HUES48 (cell line): Measurements from ENCODE around the gene CACTIN.
A peak's percentile ranks its signal among the peaks of the same experiment; 100 is the strongest.
"Not testable (repeated sequence)": the region's sequence is repeated elsewhere in the genome, so short reads cannot be mapped to it uniquely, and the experiment has no call there.

Experiments used
- H3K27ac ChIP-seq: one replicate; pipeline ENCODE4 v1.7.0; 2013; ENCODE audit warnings: low read depth, low read length, inconsistent platforms
- H3K27me3 ChIP-seq: 2 replicates; pipeline ENCODE4 v1.6.1; 2013; ENCODE audit warnings: mild to moderate bottlenecking, low read length; ENCODE audit not compliant: control insufficient read depth, insufficient read depth
- H3K36me3 ChIP-seq: 2 replicates; pipeline ENCODE4 v1.6.1; 2013; ENCODE audit warnings: low read length; ENCODE audit not compliant: control insufficient read depth, insufficient read depth
- H3K4me1 ChIP-seq: 2 replicates; pipeline ENCODE4 v1.6.1; 2013; ENCODE audit warnings: mild to moderate bottlenecking, low read length; ENCODE audit not compliant: control insufficient read depth, insufficient read depth
- H3K4me3 ChIP-seq: 2 replicates; pipeline ENCODE4 v1.5.1; 2013; ENCODE audit warnings: mild to moderate bottlenecking, low read depth, low read length
- H3K9ac ChIP-seq: 2 replicates; pipeline ENCODE4 v1.6.1; 2013; ENCODE audit warnings: mild to moderate bottlenecking, low read depth, low read length, moderate library complexity
- H3K9me3 ChIP-seq: 2 replicates; pipeline ENCODE4 v1.6.1; 2013; ENCODE audit warnings: low read length; ENCODE audit not compliant: control insufficient read depth, insufficient read depth

The CACTIN gene

DNA sequence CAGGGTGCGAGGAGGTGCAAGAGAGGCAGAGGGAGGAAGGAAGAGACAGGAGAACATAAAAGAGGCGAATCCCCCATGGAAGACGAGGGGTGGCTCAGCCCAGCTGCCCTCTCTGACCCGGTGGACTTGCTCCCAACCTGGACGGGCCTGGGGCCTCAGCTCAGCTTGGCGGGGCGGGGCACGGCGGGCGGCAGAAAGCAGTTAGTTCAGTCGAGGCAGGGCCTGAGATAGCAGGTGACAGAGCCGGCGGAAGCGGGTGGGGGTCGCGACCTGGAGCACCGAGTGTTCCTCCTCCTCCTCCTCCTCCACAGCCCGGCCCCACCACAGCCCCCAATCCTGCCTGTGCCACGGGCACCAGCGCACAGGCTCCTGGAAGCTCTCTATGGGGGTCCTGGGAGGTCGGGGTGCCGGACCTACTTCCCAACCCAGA is 7.0 kb upstream of the CACTIN start:
- Histone ChIP-seq H3K4me3 (no peak overlapping the region), H3K4me1 (no peaks in the 10 kb centered on the region), H3K9ac (no peak overlapping the region), H3K27ac (no peak overlapping the region), H3K9me3 (no peaks in the 10 kb centered on the region), H3K36me3 (peaks cover 28% of the 10 kb centered on the region), H3K27me3 (no peaks in the 10 kb centered on the region)

GRCh38 chr19:3632739-3633558 is 6.4 kb upstream of the CACTIN start:
- no peaks in the 10 kb centered on the region for H3K4me1 ChIP-seq
- H3K27me3 ChIP-seq: no peaks in the 10 kb centered on the region
- H3K36me3 ChIP-seq: peaks cover 23% of the 10 kb centered on the region

DNA sequence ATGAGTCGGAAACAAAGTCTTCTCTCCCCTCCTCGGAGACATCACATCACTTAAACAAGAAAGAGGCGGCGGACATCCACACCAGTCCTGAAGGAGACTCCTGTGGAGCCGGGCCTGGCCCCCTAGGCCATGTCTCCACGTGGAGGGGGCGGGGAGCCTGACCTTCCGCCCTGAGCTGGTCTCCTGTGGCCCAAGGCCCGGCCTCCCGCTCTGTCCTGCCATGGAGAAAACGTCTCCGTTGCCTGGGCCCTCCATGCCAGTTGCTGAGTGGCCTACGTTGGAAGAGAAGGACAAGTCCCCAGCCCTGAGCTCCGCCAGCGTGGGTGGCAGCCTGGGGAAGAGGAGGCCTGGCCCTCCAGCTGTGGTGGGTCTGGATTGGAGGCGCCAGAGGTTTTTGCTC is 5.5 kb upstream of the CACTIN start:
- Histone ChIP-seq H3K4me3 (no peak overlapping the region), H3K4me1 (no peaks in the 10 kb centered on the region), H3K9ac (no peak overlapping the region), H3K27ac (no peak overlapping the region), H3K9me3 (no peaks in the 10 kb centered on the region), H3K27me3 (no peaks in the 10 kb centered on the region), H3K36me3 (peaks cover 20% of the 10 kb centered on the region)

More at GRCh38 chr19:3632739-3633558, 6.4 kb upstream of the CACTIN start:
- Histone ChIP-seq H3K9ac (no peak overlapping the region), H3K4me3 (no peak overlapping the region), H3K27ac (no peak overlapping the region), H3K9me3 (no peaks in the 10 kb centered on the region)

- no peak overlapping the region for H3K27ac ChIP-seq
- H3K9ac ChIP-seq: no peak overlapping the region
- H3K4me1 ChIP-seq: no peaks in the 10 kb centered on the region
These were observed 4.7 kb upstream of the CACTIN start for GRCh38 chr19:3631053-3631861.

GRCh38 chr19:3628766-3629165 is 2.2 kb upstream of the CACTIN start:
- peaks cover 16% of the 10 kb centered on the region for H3K36me3 ChIP-seq
- H3K4me1 ChIP-seq, H3K9me3 ChIP-seq, H3K27me3 ChIP-seq, H3K9ac ChIP-seq, H3K27ac ChIP-seq, H3K4me3 ChIP-seq: not testable (repeated sequence)

More at GRCh38 chr19:3631053-3631861, 4.7 kb upstream of the CACTIN start:
- H3K9me3 ChIP-seq: no peaks in the 10 kb centered on the region
- peaks cover 16% of the 10 kb centered on the region for H3K36me3 ChIP-seq
- H3K4me3 ChIP-seq: no peak overlapping the region
- H3K27me3 ChIP-seq: no peaks in the 10 kb centered on the region

DNA sequence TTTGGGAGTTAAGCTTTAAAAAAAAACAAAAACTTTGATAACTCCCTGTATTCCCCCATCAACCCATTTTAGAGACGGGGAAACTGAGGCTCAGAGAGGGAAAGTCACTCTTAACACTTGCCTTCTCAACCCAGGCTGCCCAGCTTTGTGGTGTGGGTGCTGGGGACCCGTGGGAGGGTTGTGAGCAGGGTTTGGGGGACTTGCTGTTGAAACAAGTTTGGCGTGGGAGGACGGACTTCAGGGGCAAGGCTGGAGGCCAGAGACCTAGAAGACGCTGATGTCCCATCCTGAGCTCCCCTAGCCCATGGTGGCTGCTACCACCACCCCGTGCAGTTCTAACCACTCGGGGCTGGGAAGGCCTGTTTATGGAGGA is 747 bp upstream of the CACTIN start:
- Histone ChIP-seq H3K4me1 (no peaks in the 10 kb centered on the region), H3K9ac (no peak overlapping the region), H3K27me3 (no peaks in the 10 kb centered on the region), H3K27ac (no peak overlapping the region), H3K36me3 (peaks cover 20% of the 10 kb centered on the region), H3K4me3 (0 out of 2 replicates have a peak overlapping the region, but pooled peaks have one; percentile 23), H3K9me3 (no peaks in the 10 kb centered on the region)

DNA sequence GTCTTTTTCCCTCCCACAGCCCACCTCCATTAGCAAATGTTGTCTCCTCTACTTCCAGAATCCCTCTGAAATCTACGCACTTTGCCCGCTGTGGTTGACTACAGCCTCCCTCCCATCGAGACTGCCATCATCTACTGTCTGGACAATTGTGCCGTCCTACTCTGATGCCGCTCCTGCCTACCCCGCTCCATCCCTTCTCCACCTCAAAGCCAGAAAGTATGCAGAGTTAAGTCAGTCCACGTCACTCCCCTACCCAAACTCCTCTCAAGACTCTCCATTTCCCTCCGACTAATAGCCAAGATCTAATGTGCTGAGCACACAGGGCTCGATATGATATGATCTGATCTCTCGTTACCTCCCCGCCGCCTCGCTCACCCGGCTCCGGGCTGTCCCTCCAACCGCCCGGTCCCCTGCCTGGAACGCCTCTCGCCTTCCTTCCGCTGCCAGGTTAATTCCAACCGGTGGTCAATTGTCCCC is 556 bp downstream of the CACTIN start:
- H3K36me3 ChIP-seq: peaks cover 19% of the 10 kb centered on the region
- peak overlapping the region; percentile 82 for H3K4me3 ChIP-seq
- no peaks in the 10 kb centered on the region for H3K4me1 ChIP-seq
- H3K27ac ChIP-seq: peak overlapping the region; percentile 93
- H3K9me3 ChIP-seq: no peaks in the 10 kb centered on the region
- H3K27me3 ChIP-seq: no peaks in the 10 kb centered on the region
- H3K9ac ChIP-seq: peak overlapping the region; percentile 93

DNA sequence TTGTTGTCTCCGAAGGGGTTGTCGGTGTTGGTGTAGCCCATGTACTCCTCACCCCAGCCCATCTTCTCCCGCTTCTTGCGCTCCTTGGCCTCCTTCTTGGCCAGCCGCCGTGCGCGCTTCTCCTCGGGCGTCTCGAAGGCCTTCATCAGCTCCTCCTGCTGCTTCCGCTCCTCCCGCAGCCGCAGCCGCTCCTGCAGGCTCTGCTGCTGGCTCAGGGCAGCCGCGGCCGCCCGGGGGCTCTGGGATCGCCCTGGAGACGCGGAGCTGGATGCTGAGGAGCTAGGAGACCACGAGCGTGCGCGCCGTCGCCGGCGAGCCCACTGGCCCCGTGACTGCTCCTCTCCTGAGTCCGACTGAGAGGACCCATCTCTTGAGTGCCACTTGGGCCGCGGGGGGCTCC is 2.9 kb downstream of the CACTIN start:
- H3K4me1 ChIP-seq: no peaks in the 10 kb centered on the region
- H3K27me3 ChIP-seq: no peaks in the 10 kb centered on the region
- no peaks in the 10 kb centered on the region for H3K9me3 ChIP-seq
- no peak overlapping the region for H3K9ac ChIP-seq
- H3K4me3 ChIP-seq: no peak overlapping the region
- peaks cover 28% of the 10 kb centered on the region for H3K36me3 ChIP-seq
- no peak overlapping the region for H3K27ac ChIP-seq

DNA sequence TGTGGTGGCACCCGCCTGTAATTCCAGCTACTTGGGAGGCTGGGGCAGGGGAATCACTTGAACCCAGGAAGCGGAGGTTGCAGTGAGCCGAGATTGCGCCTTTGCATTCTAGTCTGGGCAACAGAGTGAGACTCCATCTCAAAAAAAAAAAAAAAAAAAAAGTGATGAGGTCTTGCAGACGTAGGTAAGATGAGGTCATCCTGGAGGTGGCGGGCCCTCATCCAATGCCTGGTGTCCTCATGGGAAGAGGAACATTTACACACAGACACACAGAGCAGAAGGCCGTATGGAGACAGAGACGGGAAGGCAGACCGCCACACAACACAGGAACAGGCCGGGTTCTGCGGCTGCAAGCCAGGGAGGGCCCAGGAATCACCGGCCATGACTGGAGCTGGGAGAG is 4.4 kb downstream of the CACTIN start:
- H3K9me3 ChIP-seq: no peaks in the 10 kb centered on the region
- no peaks in the 10 kb centered on the region for H3K4me1 ChIP-seq
- H3K27me3 ChIP-seq: no peaks in the 10 kb centered on the region
- no peak overlapping the region for H3K9ac ChIP-seq
- no peak overlapping the region for H3K27ac ChIP-seq
- no peak overlapping the region for H3K4me3 ChIP-seq
- H3K36me3 ChIP-seq: peaks cover 29% of the 10 kb centered on the region

DNA sequence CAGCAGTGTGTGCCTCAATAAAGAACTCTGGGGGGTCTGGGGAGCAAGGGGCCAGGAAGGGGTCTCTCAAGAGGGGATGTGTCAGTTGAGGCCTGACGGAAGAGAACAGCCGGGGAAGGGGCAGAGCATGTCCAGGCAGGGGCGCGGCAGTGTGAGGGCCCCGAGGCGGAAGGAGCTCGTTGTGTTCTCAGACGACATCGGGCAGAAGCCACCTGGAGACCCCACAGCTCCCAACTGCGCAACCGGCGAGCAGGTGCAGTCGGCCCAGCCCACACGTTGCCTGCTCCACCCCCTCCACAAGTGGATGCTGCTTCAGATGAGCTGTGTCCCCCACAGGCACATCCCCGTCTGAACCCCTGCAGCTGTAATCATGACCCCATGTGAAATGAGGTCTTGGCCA is 4.9 kb downstream of the CACTIN start:
- Histone ChIP-seq H3K36me3 (peaks cover 35% of the 10 kb centered on the region), H3K9me3 (no peaks in the 10 kb centered on the region), H3K4me3 (no peak overlapping the region), H3K4me1 (no peaks in the 10 kb centered on the region), H3K27me3 (no peaks in the 10 kb centered on the region), H3K9ac (no peak overlapping the region), H3K27ac (no peak overlapping the region)
